T-helper 1 cell treated with Interleukin-12 subunit alpha and Interleukin-12 subunit beta and Interleukin-4 antibody, amounts not matched to agents 30 μg/mL and 1 μg/mL, for 36 hours (primary cell): ENCODE measurements around the gene CHST4.
A peak's percentile ranks its signal among the peaks of the same experiment; 100 is the strongest.

ENCODE experiments used
- H3K27ac Mint-ChIP-seq: one replicate; pipeline ENCODE4 v1.8.0; 2021; ENCODE audit warnings: mild to moderate bottlenecking, mixed read lengths
- H3K27me3 Mint-ChIP-seq: one replicate; pipeline ENCODE4 v1.8.0; 2021; ENCODE audit warnings: low read depth, mixed read lengths
- H3K36me3 Mint-ChIP-seq: one replicate; pipeline ENCODE4 v1.8.0; 2021; ENCODE audit warnings: low read depth, mixed read lengths
- H3K4me1 Mint-ChIP-seq: one replicate; pipeline ENCODE4 v1.8.0; 2021; ENCODE audit warnings: low read depth, mixed read lengths
- H3K4me3 Mint-ChIP-seq: one replicate; pipeline ENCODE4 v1.8.0; 2021; ENCODE audit warnings: mild to moderate bottlenecking, moderate library complexity, mixed read lengths
- H3K9me3 Mint-ChIP-seq: one replicate; pipeline ENCODE4 v1.8.0; 2021; ENCODE audit warnings: mixed read lengths

CHST4 gene

DNA sequence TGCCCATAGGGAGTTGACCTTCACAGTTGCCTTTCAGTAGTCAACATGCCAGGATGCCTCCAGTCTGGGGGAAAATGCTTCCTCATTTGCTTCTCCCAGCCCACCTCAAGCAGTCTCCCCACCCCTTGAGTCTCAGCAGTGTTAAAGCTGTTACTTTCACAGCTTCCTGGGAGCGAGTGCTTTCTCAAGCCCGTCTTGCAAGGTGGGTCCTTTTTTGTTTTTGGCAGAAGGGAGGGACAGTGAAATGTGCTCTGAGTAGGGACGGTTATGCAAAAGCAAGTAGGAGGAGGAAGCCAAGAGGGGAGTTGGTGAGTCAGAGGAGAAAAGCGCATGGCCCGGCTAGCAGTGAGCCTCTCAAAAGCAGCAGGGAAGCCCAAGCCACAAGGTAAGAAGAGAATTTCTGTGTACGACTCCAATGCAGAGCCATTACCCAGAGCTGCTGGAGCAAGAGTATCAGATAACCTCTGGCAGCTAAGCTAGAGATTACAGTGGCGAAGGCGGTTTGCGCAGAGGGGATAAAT is at the start of gene CHST4:
TSS of gene CHST4 (plus strand) at position 316 of the 521 bp plus-strand sequence. CDS start 10,252 bp downstream, outside the sequence.
- Mint-ChIP-seq H3K27me3 (peaks cover 23% of the 10 kb centered on the region), H3K9me3 (no peaks in the 10 kb centered on the region), H3K36me3 (no peaks in the 10 kb centered on the region), H3K27ac (no peak within 1 kb of the TSS), H3K4me1 (peaks cover 3% of the 10 kb centered on the region), H3K4me3 (no peak within 1 kb of the TSS)

DNA sequence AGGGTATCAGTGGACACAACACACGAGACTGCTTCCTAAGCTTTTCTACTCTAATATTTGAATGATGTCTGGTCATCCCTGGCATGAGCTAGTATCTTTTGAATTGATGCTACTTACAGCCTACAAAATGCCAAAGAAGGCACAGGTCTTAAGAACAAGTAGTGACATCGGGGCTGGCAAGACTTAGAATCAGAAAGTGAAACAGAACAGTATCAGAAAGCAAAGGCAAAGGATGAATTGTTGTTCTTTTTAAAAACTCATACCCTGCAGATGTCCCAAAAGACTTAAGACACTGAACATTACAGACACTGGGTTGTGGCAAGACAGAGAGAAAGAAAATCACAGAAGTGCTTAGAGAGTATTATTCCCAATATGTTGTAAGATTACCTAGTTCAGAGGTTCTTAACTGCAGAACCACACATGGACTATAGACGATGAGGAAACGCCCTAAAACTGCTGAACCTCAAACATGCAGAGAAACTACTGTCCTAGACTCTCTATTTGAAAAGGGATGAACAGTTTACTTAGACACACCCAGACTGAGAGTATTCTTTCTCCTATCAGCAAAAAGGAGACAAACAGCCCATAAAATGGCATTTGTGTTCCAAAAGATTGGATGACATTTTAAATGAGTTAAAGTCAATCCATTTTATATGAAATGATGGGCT is 49.6 kb upstream of the CHST4 start:
- Mint-ChIP-seq H3K36me3 (peaks cover 5% of the 10 kb centered on the region), H3K4me3 (no peak overlapping the region), H3K4me1 (peaks cover 5% of the 10 kb centered on the region), H3K27ac (peak overlapping the region; percentile 47), H3K27me3 (no peaks in the 10 kb centered on the region), H3K9me3 (no peaks in the 10 kb centered on the region)

- Mint-ChIP-seq H3K4me3 (no peak overlapping the region), H3K9me3 (no peaks in the 10 kb centered on the region), H3K27me3 (no peaks in the 10 kb centered on the region), H3K36me3 (peaks cover 5% of the 10 kb centered on the region), H3K4me1 (peaks cover 12% of the 10 kb centered on the region), H3K27ac (no peak overlapping the region)
Measured at GRCh38 chr16:71479420-71479819, 46.8 kb upstream of the CHST4 start.

GRCh38 chr16:71480956-71481355 is 45.3 kb upstream of the CHST4 start:
- no peak overlapping the region for H3K4me3 Mint-ChIP-seq

GRCh38 chr16:71482569-71482968 is 43.7 kb upstream of the CHST4 start:
- Mint-ChIP-seq H3K27ac (no peak overlapping the region), H3K9me3 (no peaks in the 10 kb centered on the region), H3K4me1 (peaks cover 14% of the 10 kb centered on the region), H3K36me3 (no peaks in the 10 kb centered on the region), H3K27me3 (no peaks in the 10 kb centered on the region), H3K4me3 (no peak overlapping the region)

More at GRCh38 chr16:71480956-71481355, 45.3 kb upstream of the CHST4 start:
- peaks cover 2% of the 10 kb centered on the region for H3K36me3 Mint-ChIP-seq
- no peak overlapping the region for H3K27ac Mint-ChIP-seq
- peaks cover 17% of the 10 kb centered on the region for H3K4me1 Mint-ChIP-seq
- H3K27me3 Mint-ChIP-seq, result no peaks in the 10 kb centered on the region
- no peaks in the 10 kb centered on the region for H3K9me3 Mint-ChIP-seq

DNA sequence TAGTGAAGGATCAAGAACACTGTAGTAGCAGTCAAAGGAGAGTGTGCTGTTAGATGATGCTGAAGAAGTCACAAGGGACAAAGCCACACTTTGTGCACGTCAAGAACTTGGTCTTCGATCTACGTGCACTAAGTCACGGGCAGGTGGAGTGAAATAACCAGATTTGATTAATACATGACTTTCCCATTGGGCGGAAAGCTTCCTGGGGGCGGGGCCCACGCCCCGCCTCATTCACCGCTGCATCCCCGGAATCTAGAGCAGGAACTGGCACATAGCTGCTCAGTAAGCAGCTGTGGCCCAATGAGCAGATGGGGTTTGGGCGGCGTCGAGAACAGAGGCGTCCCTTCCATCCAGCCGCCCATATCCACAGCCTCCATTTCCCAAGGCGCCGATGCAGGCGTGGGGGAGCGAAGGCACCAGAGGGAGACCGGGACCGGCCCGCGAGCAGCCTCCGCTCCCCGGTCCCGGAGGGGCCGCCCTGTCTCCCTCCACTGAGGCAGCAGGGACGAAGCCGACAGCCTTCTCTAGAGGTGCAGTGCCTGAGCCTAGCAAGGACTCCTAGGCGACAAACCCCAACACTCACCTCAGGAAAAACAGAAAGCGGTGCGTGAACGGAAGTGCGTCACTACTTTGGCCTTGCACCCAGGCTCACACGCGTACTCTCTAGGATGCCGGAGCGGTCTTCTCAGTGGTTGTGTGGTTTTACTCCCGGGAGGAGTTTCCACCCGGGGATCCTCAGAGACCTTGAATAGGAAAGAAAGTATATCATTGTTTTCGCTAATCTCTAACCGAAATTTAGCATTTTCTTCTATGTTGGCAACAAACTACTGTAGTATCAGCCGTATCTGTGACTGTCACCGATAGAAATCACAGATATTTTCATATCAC is 42.0 kb upstream of the CHST4 start:
- Mint-ChIP-seq H3K9me3 (no peaks in the 10 kb centered on the region), H3K4me3 (peak overlapping the region; percentile 82), H3K27me3 (no peaks in the 10 kb centered on the region), H3K36me3 (no peaks in the 10 kb centered on the region), H3K27ac (peak overlapping the region; percentile 69), H3K4me1 (peaks cover 14% of the 10 kb centered on the region)

DNA sequence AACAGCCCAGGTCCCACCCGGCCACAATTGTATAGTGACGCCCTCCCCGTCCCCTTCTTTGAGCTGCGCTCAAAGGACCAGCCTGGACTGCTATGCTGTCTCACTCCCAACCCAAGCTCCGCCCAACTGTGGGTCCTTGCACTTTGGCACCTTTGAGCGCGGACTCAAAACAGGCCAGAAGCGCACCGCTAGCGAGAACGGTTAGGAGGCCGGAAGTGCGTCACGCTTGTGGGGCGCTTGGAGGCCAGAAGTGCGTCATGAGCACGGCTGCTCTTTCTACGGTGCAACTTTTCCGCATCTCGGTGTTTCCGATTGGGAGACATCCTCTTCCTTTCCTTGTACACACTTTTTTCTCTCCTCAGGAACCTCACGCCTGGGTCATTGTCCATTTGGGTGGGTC is 37.1 kb upstream of the CHST4 start, which contains the start of gene ZNF19:
TSS of gene ZNF19 (minus strand) at position 203 of the 400 bp plus-strand sequence. CDS start 7,210 bp downstream, outside the sequence.
- H3K4me3 Mint-ChIP-seq, result no peak within 1 kb of the TSS
- H3K27ac Mint-ChIP-seq, result no peak within 1 kb of the TSS
- H3K36me3 Mint-ChIP-seq, result no peaks in the 10 kb centered on the region
- H3K27me3 Mint-ChIP-seq, result no peaks in the 10 kb centered on the region
- no peaks in the 10 kb centered on the region for H3K9me3 Mint-ChIP-seq
- H3K4me1 Mint-ChIP-seq, result peaks cover 5% of the 10 kb centered on the region

DNA sequence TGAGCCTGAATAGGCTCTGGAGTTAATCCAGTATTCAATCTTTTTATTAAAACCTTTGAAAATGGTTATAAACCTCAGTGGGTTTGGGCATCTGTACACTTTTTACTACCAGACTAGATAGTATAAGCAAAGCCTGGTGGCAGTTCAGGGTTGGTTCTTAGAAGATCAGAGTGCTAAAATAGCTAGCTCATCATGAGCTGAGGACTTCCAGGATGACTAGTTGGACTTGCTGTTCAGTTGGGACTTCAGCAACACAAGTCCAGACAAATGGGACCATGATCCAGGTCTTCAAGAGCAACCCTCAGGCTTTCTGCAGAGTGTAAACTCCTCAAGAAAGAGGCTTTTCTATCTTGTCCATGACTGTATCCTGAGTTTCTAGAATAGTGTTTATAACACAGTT is 35.9 kb upstream of the CHST4 start:
- Mint-ChIP-seq H3K27ac (no peak overlapping the region), H3K4me1 (no peaks in the 10 kb centered on the region), H3K36me3 (no peaks in the 10 kb centered on the region), H3K9me3 (no peaks in the 10 kb centered on the region), H3K27me3 (no peaks in the 10 kb centered on the region), H3K4me3 (no peak overlapping the region)

DNA sequence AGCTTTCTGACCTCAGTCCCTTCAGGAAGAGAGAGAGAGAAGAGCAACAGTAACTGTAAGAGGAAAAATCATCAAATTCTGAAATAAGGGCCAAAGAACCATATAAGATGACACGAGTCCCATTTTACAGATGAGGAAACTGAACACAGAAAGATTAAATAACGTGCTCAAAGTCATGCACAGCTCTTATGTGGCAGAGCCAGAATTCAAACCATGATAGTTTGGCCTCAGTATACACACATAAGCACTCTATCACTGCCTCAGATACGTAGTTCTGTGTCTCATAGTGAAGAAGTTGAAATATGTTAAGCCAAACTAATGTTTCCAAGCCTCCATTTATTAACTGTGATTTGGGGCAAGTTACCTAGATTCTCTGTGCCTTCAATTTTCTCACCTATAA is 35.2 kb upstream of the CHST4 start:
- H3K4me1 Mint-ChIP-seq, result no peaks in the 10 kb centered on the region
- H3K27me3 Mint-ChIP-seq, result no peaks in the 10 kb centered on the region
- H3K9me3 Mint-ChIP-seq, result no peaks in the 10 kb centered on the region
- H3K36me3 Mint-ChIP-seq, result no peaks in the 10 kb centered on the region
- no peak overlapping the region for H3K4me3 Mint-ChIP-seq
- no peak overlapping the region for H3K27ac Mint-ChIP-seq

GRCh38 chr16:71492786-71493185 is 33.4 kb upstream of the CHST4 start:
- no peak overlapping the region for H3K27ac Mint-ChIP-seq
- no peaks in the 10 kb centered on the region for H3K4me1 Mint-ChIP-seq
- no peaks in the 10 kb centered on the region for H3K9me3 Mint-ChIP-seq
- H3K4me3 Mint-ChIP-seq, result no peak overlapping the region
- H3K27me3 Mint-ChIP-seq, result no peaks in the 10 kb centered on the region
- no peaks in the 10 kb centered on the region for H3K36me3 Mint-ChIP-seq

DNA sequence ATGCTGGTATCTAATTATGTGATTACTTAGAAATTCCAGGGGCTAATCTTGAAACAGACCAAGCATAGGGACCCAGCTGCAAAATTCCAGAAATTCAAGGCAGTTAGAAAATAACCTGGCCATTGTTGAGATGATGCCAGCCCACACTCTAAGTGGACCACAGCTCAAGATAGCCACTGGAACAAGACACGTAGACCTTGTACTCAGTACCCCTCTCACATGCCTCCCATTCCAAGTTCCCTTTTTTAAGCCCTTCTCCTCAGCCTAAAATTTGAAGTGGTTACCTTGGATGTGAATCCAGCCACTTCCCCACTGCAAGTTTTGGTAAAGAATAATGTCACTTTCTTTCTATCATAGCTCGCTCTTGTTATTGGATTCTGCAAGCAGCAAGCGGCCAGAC is 33.0 kb upstream of the CHST4 start:
- no peak overlapping the region for H3K27ac Mint-ChIP-seq
- no peaks in the 10 kb centered on the region for H3K27me3 Mint-ChIP-seq
- H3K9me3 Mint-ChIP-seq, result no peaks in the 10 kb centered on the region
- H3K36me3 Mint-ChIP-seq, result no peaks in the 10 kb centered on the region
- no peaks in the 10 kb centered on the region for H3K4me1 Mint-ChIP-seq
- no peak overlapping the region for H3K4me3 Mint-ChIP-seq

DNA sequence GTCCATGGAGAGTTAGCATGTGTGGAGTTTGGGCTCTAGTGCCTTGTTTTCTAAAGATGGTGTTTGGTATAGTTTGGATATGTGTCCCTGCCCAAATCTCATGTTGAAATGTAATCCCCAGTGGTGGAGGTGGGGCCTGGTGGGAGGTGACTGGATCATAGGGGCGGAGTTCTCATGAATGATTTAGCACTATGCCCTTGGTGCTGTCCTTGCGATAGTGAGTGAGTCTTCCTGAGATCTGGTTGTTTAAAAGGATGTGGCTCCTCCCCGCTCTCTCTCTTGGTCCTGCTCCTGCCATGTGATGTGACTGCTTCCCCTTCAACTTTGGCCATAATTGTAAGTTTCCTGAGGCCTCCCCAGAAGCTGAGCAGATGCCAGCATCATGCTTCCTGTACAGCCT is 28.2 kb upstream of the CHST4 start:
- no peaks in the 10 kb centered on the region for H3K36me3 Mint-ChIP-seq
- H3K27ac Mint-ChIP-seq, result no peak overlapping the region
- no peaks in the 10 kb centered on the region for H3K9me3 Mint-ChIP-seq
- H3K27me3 Mint-ChIP-seq, result no peaks in the 10 kb centered on the region
- no peaks in the 10 kb centered on the region for H3K4me1 Mint-ChIP-seq
- H3K4me3 Mint-ChIP-seq, result no peak overlapping the region

- H3K9me3 Mint-ChIP-seq, result no peaks in the 10 kb centered on the region
- H3K4me1 Mint-ChIP-seq, result no peaks in the 10 kb centered on the region
- no peaks in the 10 kb centered on the region for H3K36me3 Mint-ChIP-seq
- no peak overlapping the region for H3K27ac Mint-ChIP-seq
- H3K27me3 Mint-ChIP-seq, result no peaks in the 10 kb centered on the region
- H3K4me3 Mint-ChIP-seq, result no peak overlapping the region
Measured at GRCh38 chr16:71499775-71500364, 26.4 kb upstream of the CHST4 start.

DNA sequence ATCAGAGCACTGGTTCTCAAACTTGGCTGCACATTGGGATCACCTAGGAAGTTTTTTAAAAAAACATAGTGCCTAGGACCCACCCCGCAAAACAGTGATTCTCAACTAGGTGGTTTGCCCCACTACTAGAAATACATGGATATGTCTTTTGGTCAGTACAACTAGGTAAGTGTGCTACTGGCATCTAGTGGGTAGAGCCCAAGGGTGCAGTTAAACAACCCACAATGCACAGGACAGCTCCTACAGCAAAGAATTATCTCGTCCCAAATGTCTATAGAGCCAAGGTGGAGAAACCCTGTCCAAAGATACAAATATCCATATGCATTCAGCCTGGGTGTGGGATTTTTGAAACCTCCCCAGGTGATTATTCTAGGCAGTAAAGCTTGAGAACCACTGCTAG is 25.3 kb upstream of the CHST4 start:
- no peak overlapping the region for H3K27ac Mint-ChIP-seq
- no peak overlapping the region for H3K4me3 Mint-ChIP-seq
- H3K9me3 Mint-ChIP-seq, result no peaks in the 10 kb centered on the region
- H3K27me3 Mint-ChIP-seq, result no peaks in the 10 kb centered on the region
- H3K36me3 Mint-ChIP-seq, result no peaks in the 10 kb centered on the region
- H3K4me1 Mint-ChIP-seq, result no peaks in the 10 kb centered on the region
